ENCODE measurements around the gene BBS5. TPM values are rescaled to one million over a fixed set of nuclear protein-coding genes. Genes with fewer than 3 reads are reported as not detected.

BBS5 gene
- total RNA-seq, 1 experiment from 2014 or later: 0.55 TPM

DNA sequence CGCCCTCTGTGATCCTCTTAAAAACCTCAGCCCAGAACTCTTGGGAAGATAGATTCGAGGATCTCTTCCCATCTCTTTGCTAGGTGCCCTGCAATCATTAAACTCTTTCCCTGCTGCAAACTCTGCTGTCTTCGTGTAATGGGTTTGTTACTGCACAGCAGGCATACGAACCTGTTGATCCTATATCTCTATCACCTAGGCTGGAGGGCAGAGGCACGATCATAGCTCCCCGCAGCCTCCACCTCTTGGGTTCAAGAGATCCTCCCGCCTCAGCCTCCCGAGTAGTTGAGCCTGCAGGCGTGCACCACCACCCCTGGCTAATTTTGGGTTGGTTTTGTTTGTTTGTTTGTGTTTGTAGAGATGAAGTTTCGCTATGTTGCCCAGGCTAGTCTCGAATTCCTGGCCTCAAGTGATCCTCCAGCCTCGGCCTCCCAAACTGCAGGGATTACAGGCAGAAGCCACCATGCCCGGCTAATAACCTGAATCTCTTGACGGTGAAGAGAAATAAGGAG, 493 bp upstream of the BBS5 start:
- Histone ChIP-seq H3K23ac (ENCODE audit: insufficient read length, low read depth, low read length) (no peak overlapping the region), H3K4me2 (ENCODE audit: insufficient read depth, insufficient read length, low read length) (peak overlapping the region; percentile 66), H3K79me1 (ENCODE audit: insufficient read depth, low read depth, low read length, poor library complexity, severe bottlenecking) (no peaks in the 10 kb centered on the region), H4K20me1 (ENCODE audit: control insufficient read depth, insufficient read depth, insufficient read length) (no peaks in the 10 kb centered on the region), H2BK5ac (ENCODE audit: insufficient read length, low read length) (no peak overlapping the region), H2BK12ac (ENCODE audit: insufficient read length, low read depth, low read length) (no peak overlapping the region), H3T11ph (ENCODE audit: low read length) (no peak overlapping the region), H3K4ac (ENCODE audit: low read depth, low read length) (no peak overlapping the region), H2AK5ac (ENCODE audit: insufficient read length, low read length) (no peak overlapping the region), H3K9ac (ENCODE audit: extremely low read depth, insufficient read length, low read length) (no peak overlapping the region), H4K5ac (ENCODE audit: insufficient read length, low read depth, low read length) (no peak overlapping the region), H3K4me1 (ENCODE audit: insufficient read depth, low read length) (no peaks in the 10 kb centered on the region), H2BK120ac (ENCODE audit: low read depth, low read length, poor library complexity, severe bottlenecking) (no peak overlapping the region), H4K91ac (ENCODE audit: insufficient read length, low read depth, low read length) (no peak overlapping the region), H3K14ac (ENCODE audit: insufficient read depth, low read length) (no peak overlapping the region), H3K27me3 (ENCODE audit: insufficient read depth, low read length) (peaks cover 25% of the 10 kb centered on the region; the same call in 1 of the 2 replicates), H3K27ac (ENCODE audit: insufficient read length, low read depth, low read length) (no peak overlapping the region), H2BK20ac (ENCODE audit: low read depth, low read length, poor library complexity, severe bottlenecking) (no peak overlapping the region), H2AFZ (ENCODE audit: low read length) (no peak overlapping the region), H3K56ac (ENCODE audit: insufficient read length, low read depth, low read length) (no peak overlapping the region), H2BK15ac (ENCODE audit: low read depth, low read length) (no peak overlapping the region), H3K9me3 (ENCODE audit: control insufficient read depth, low read depth, low read length) (no peaks in the 10 kb centered on the region), H4K8ac (replicated peaks; ENCODE audit: insufficient read length, low read depth, low read length) (no peak overlapping the region), H3K18ac (ENCODE audit: insufficient read length, low read depth, low read length) (no peak overlapping the region), H3K79me2 (ENCODE audit: insufficient read depth, low read length) (no peaks in the 10 kb centered on the region), H3K23me2 (ENCODE audit: insufficient read length, low read depth, low read length, poor library complexity, severe bottlenecking) (peaks cover 7% of the 10 kb centered on the region)
- no peaks in the 10 kb centered on the region for H3K36me3 Mint-ChIP-seq (ENCODE audit: insufficient read depth in 1 of 3, low read depth in 3 of 3)
- peak overlapping the region in 1 of 3 experiments; percentile 38; a peak in 1 of 7 replicates for H3K27ac Mint-ChIP-seq
- no peak for DNase-seq
- H3K4me1 Mint-ChIP-seq: peaks cover 3 to 6% of the 10 kb centered on the region in 2 experiments
- peaks cover 68% of the 10 kb centered on the region for H3K27me3 Mint-ChIP-seq (ENCODE audit: low read depth)
- TF ChIP-seq, protein P1, sequence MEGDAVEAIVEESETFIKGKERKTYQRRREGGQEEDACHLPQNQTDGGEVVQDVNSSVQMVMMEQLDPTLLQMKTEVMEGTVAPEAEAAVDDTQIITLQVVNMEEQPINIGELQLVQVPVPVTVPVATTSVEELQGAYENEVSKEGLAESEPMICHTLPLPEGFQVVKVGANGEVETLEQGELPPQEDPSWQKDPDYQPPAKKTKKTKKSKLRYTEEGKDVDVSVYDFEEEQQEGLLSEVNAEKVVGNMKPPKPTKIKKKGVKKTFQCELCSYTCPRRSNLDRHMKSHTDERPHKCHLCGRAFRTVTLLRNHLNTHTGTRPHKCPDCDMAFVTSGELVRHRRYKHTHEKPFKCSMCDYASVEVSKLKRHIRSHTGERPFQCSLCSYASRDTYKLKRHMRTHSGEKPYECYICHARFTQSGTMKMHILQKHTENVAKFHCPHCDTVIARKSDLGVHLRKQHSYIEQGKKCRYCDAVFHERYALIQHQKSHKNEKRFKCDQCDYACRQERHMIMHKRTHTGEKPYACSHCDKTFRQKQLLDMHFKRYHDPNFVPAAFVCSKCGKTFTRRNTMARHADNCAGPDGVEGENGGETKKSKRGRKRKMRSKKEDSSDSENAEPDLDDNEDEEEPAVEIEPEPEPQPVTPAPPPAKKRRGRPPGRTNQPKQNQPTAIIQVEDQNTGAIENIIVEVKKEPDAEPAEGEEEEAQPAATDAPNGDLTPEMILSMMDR (conservative IDR thresholded peaks at IDR 0.05): no peak
- H3K9me3 Mint-ChIP-seq: no peaks in the 10 kb centered on the region
- peak overlapping the region; percentile 78 to 89 for H3K4me3 Mint-ChIP-seq
- no CpG with 5 or more reads among the region's 14 CpGs for WGBS (ENCODE audit: extremely low coverage, insufficient read length, low lambda C conversion rate)
